HCT116 (cell line): Measurements from ENCODE around the gene PLP1. TPM values are rescaled to one million over a fixed set of nuclear protein-coding genes. Genes with fewer than 3 reads are reported as not detected.

Source experiments
- ATAC-seq: fragments of 200-7000 bp; cut with Tn5 transposase; 2 replicates; pipeline ENCODE4 v1.9.1; 2020; ENCODE audit warnings: mild to moderate bottlenecking, moderate library complexity
- BruUV-seq: library from RNA; stranded (reverse); fragments of 400-500 nt; replicated peaks from 2 replicates; lab custom pipeline; 2021; lab: Mats Ljungman, UMichigan
- CTCF ChIA-PET: fragments of 300-600 bp; sonication (Branson Sonifier 250); formaldehyde crosslinking; loops from one replicate; lab custom pipeline; 2021; ENCODE audit warnings: antibody characterized with exemption; lab: Charles Lee
- POLR2A ChIA-PET: fragments of 300-600, 350-600 bp; sonication (Branson Sonifier 250); formaldehyde crosslinking; loops from one replicate; lab custom pipeline; 2021; ENCODE audit warnings: antibody characterized with exemption; lab: Charles Lee
- RAD21 ChIA-PET, 2 experiments: fragments of 300-600 bp; sonication (Branson Sonifier 250); formaldehyde crosslinking; loops; one replicate each; lab custom pipeline; 2023; ENCODE audit warnings: low total read pairs in 2 of 2; ENCODE audit not compliant: uncharacterized antibody in 2 of 2, unreplicated experiment in 2 of 2, low non-redundant PET in 1 of 2; lab: Charles Lee
- DNase-seq: peaks from one replicate; pipeline ENCODE4 v3.0.0-alpha.2; 2010; ENCODE audit warnings: low read depth, low spot score
- H2AFZ ChIP-seq: fragments of 200-600 bp; shearing (Covaris generic), sonication (generic); 2 replicates; pipeline ENCODE4 v1.6.1; 2017; ENCODE audit warnings: low read depth, mixed run types, mixed read lengths, antibody characterized with exemption, low read length; ENCODE audit not compliant: poor library complexity, severe bottlenecking
- H3K27ac ChIP-seq: 2 replicates; pipeline ENCODE4 v1.5.1; 2012; ENCODE audit warnings: low read depth, low read length
- H3K27me3 ChIP-seq: fragments of 200-600 bp; sonication (generic); 2 replicates; pipeline ENCODE4 v1.6.1; 2016; ENCODE audit warnings: mixed run types, low read length, mixed read lengths; ENCODE audit not compliant: insufficient read depth
- H3K36me3 ChIP-seq, 2 experiments: fragments of 200-500 bp in 1 of 2; fragments of 200-600 bp in 1 of 2; sonication (Bioruptor generic) in 1 of 2; sonication (generic) in 1 of 2; 2 replicates each; pipeline versions ENCODE4 v1.5.1 to v1.6.1; 2014 to 2016; ENCODE audit warnings: low read length in 2 of 2, inconsistent platforms in 1 of 2, mixed read lengths in 1 of 2, mixed run types in 1 of 2; ENCODE audit not compliant: insufficient read depth in 2 of 2, control insufficient read depth in 1 of 2
- H3K4me1 ChIP-seq, 2 experiments: fragments of 200-600 bp in 1 of 2; sonication (generic) in 1 of 2; 2 replicates each; pipeline versions ENCODE4 v1.5.1 to v1.6.1; 2012 to 2017; ENCODE audit warnings: low read length in 2 of 2, inconsistent platforms in 1 of 2, mild to moderate bottlenecking in 1 of 2, mixed read lengths in 1 of 2, mixed run types in 1 of 2, moderate library complexity in 1 of 2; ENCODE audit not compliant: insufficient read depth in 2 of 2, control insufficient read depth in 1 of 2
- H3K4me2 ChIP-seq: fragments of 200-600 bp; sonication (generic); 2 replicates; pipeline ENCODE4 v1.6.1; 2017; ENCODE audit warnings: mixed run types, low read length, mixed read lengths
- H3K4me3 ChIP-seq, 2 experiments: fragments of 200-600 bp in 1 of 2; sonication (generic) in 1 of 2; replicated peaks in 1 of 2; 2 replicates each; pipeline ENCODE4 v1.5.1; 2011 to 2016; ENCODE audit warnings: low read length in 2 of 2, control low read depth in 1 of 2, low read depth in 1 of 2, mild to moderate bottlenecking in 1 of 2, mixed read lengths in 1 of 2, mixed run types in 1 of 2
- H3K79me2 ChIP-seq: fragments of 200-600 bp; sonication (generic); 2 replicates; pipeline ENCODE4 v1.6.1; 2017; ENCODE audit warnings: mild to moderate bottlenecking, mixed run types, low read length, moderate library complexity, mixed read lengths; ENCODE audit not compliant: insufficient read depth
- H3K9ac ChIP-seq: fragments of 200-600 bp; sonication (generic); 2 replicates; pipeline ENCODE4 v1.6.1; 2016; ENCODE audit warnings: low read length, mixed read lengths
- H3K9me2 ChIP-seq: fragments of 200-600 bp; sonication (generic), shearing (Covaris generic); 2 replicates; pipeline ENCODE4 v1.6.1; 2017; ENCODE audit warnings: mixed run types, mild to moderate bottlenecking, moderate library complexity; ENCODE audit not compliant: insufficient read depth
- H3K9me3 ChIP-seq, 2 experiments: fragments of 200-500 bp in 1 of 2; fragments of 200-600 bp in 1 of 2; sonication (Bioruptor generic) in 1 of 2; sonication (generic) in 1 of 2; 2 replicates each; pipeline ENCODE4 v1.6.1; 2014 to 2017; ENCODE audit warnings: low read length in 2 of 2, mixed read lengths in 2 of 2, inconsistent platforms in 1 of 2, low read depth in 1 of 2, mild to moderate bottlenecking in 1 of 2, mixed run types in 1 of 2, moderate library complexity in 1 of 2; ENCODE audit not compliant: control insufficient read depth in 1 of 2, insufficient read depth in 1 of 2
- H4K20me1 ChIP-seq: fragments of 200-600 bp; sonication (generic), shearing (Covaris generic); 2 replicates; pipeline ENCODE4 v1.6.1; 2017; ENCODE audit warnings: mixed run types, mild to moderate bottlenecking, moderate library complexity; ENCODE audit not compliant: insufficient read depth
- CBX3 ChIP-seq: IDR thresholded peaks from 2 replicates; pipeline ENCODE4 v1.6.1; 2012; ENCODE audit warnings: low read depth
- ELF1 ChIP-seq: IDR thresholded peaks from 2 replicates; pipeline ENCODE4 v1.6.1; 2012; ENCODE audit warnings: low read depth, borderline replicate concordance
- EZH2phosphoT487 ChIP-seq: fragments of 200-600 bp; IDR thresholded peaks from 2 replicates; pipeline ENCODE4 v1.6.1; 2018; ENCODE audit warnings: antibody characterized with exemption, borderline replicate concordance
- JUND ChIP-seq: IDR thresholded peaks from 2 replicates; pipeline ENCODE4 v1.6.1; 2012
- POLR2A ChIP-seq: IDR thresholded peaks from 2 replicates; pipeline ENCODE4 v1.7.0; 2011; ENCODE audit warnings: borderline replicate concordance; ENCODE audit not compliant: insufficient read depth, insufficient read length; ENCODE audit errors: extremely low read depth
- POLR2AphosphoS5 ChIP-seq: IDR thresholded peaks from 2 replicates; pipeline ENCODE4 v1.6.1; 2011; ENCODE audit warnings: mild to moderate bottlenecking, low read depth, low read length, moderate library complexity
- RAD21 ChIP-seq: IDR thresholded peaks from 2 replicates; pipeline ENCODE4 v1.6.1; 2012; ENCODE audit warnings: low read depth, mild to moderate bottlenecking
- SIN3A ChIP-seq: IDR thresholded peaks from 2 replicates; pipeline ENCODE4 v1.6.1; 2012; ENCODE audit warnings: low read depth
- SRF ChIP-seq: IDR thresholded peaks from 2 replicates; pipeline ENCODE4 v1.6.1; 2012; ENCODE audit warnings: low read depth
- TCF7L2 ChIP-seq: IDR thresholded peaks from 2 replicates; pipeline ENCODE4 v1.7.0; 2011; ENCODE audit warnings: borderline replicate concordance, inconsistent platforms; ENCODE audit not compliant: insufficient read depth, insufficient read length; ENCODE audit errors: extremely low read depth
- YY1 ChIP-seq: IDR thresholded peaks from 2 replicates; pipeline ENCODE4 v1.6.1; 2011; ENCODE audit warnings: low read length, low read depth, moderate library complexity, mild to moderate bottlenecking; ENCODE audit not compliant: insufficient replicate concordance; ENCODE audit errors: extremely low read depth
- ZFX ChIP-seq: fragments of 450-650 bp; IDR thresholded peaks from 2 replicates; pipeline ENCODE4 v1.6.1; 2017
- ZNF274 ChIP-seq: fragments of 200-500 bp; sonication (Bioruptor generic); IDR thresholded peaks from 2 replicates; pipeline ENCODE4 v1.6.1; 2014; ENCODE audit warnings: mild to moderate bottlenecking, low read depth, low read length, inconsistent platforms
- intact Hi-C: fragments of 100-400 bp; cut with micrococcal nuclease; formaldehyde crosslinking; loops from 2 replicates; pipeline ENCODE4 v1.10.0; 2022
- total RNA-seq: library from RNA; stranded (reverse); gene quantifications from one replicate; pipeline ENCODE4 v1.2.1, GENCODE V29; 2021; ENCODE audit not compliant: unreplicated experiment
- TF ChIP-seq, protein P1 (sequence below): IDR thresholded peaks from 2 replicates; pipeline ENCODE4 v1.6.1; 2012
- TF ChIP-seq, protein P2 (sequence below): IDR thresholded peaks from 2 replicates; pipeline ENCODE4 v1.6.1; 2011; ENCODE audit warnings: mild to moderate bottlenecking, low read length, moderate library complexity; ENCODE audit not compliant: insufficient replicate concordance; ENCODE audit errors: extremely low read depth
- TF ChIP-seq, protein P3 (sequence below): IDR thresholded peaks from 2 replicates; pipeline ENCODE4 v1.6.1; 2012; ENCODE audit warnings: low read depth
- TF ChIP-seq, protein P4 (sequence below), 3 experiments: fragments of 200-600 bp in 1 of 3; sonication (generic) in 1 of 3; IDR thresholded peaks in 2 of 3; conservative IDR thresholded peaks in 1 of 3; 2 replicates each; pipeline ENCODE4 v1.5.1; 2012 to 2017; ENCODE audit warnings: low read depth in 2 of 3, low read length in 2 of 3, antibody characterized with exemption in 1 of 3, borderline replicate concordance in 1 of 3, control low read depth in 1 of 3, mild to moderate bottlenecking in 1 of 3, mixed read lengths in 1 of 3, mixed run types in 1 of 3, moderate library complexity in 1 of 3; ENCODE audit not compliant: insufficient read depth in 1 of 3

The PLP1 gene
- total RNA-seq, 1 experiment from 2014 or later, result not detected

DNA sequence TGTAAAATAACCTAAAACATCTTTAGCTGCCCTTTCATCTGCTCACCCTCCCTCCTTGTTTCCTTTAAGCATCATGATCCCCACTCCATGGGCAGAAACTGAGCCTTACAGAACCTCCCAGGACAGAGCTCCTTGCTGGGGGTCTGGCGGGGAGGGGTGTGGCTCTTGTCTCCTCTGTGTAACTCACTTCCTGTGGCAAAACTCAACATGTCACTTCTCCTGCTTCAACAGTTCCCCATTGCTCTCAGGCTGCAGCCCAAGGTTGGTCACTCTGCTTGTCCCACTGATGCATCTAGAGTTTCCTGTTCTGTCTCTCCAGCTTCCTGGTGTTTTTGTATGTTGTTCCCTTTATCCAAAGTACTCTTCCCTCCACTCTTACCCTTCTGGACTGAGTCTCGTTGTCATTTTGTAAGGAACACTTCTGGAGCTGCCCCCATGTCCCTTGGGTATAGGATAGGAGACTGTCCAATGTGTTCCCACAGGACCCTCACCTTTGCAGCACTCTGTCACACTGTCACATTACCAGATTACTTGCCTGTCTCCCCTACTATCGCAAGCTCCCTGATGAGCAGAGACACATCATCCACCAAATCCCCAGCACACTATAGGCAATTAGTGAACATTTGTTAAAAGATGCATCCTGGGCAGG is 46.4 kb upstream of the PLP1 start:
- Histone ChIP-seq H3K4me3 (no peak overlapping the region), H3K36me3 (no peaks in the 10 kb centered on the region), H3K9me3 (no peaks in the 10 kb centered on the region), H3K27me3 (peaks cover 15% of the 10 kb centered on the region), H2AFZ (no peak overlapping the region), H3K4me1 (no peaks in the 10 kb centered on the region), H3K4me2 (no peak overlapping the region), H3K9me2 (no peaks in the 10 kb centered on the region), H4K20me1 (no peaks in the 10 kb centered on the region), H3K9ac (no peak overlapping the region), H3K27ac (no peak overlapping the region), H3K79me2 (no peaks in the 10 kb centered on the region)
- intact Hi-C loops, result no loop called here
- ChIA-PET CTCF (interaction anchor here (1.4 kb wide), 1 partner anchor 18 kb away, joined by 3 read pairs; no protein-coding TSS in a partner anchor), POLR2A (no interaction called here), RAD21 (no interaction called here)
- DNase-seq, result no peak
- BruUV-seq, result no TSS peak
- no peak for ATAC-seq
- no peak for TF ChIP-seq ZNF274
- no peak for TF ChIP-seq POLR2A
- TF ChIP-seq CBX3, result no peak
- no peak for TF ChIP-seq ELF1
- no peak for TF ChIP-seq SRF
- no peak for TF ChIP-seq YY1
- TF ChIP-seq JUND, result no peak
- TF ChIP-seq, protein P1, sequence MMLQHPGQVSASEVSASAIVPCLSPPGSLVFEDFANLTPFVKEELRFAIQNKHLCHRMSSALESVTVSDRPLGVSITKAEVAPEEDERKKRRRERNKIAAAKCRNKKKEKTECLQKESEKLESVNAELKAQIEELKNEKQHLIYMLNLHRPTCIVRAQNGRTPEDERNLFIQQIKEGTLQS, result no peak
- TF ChIP-seq, protein P2, sequence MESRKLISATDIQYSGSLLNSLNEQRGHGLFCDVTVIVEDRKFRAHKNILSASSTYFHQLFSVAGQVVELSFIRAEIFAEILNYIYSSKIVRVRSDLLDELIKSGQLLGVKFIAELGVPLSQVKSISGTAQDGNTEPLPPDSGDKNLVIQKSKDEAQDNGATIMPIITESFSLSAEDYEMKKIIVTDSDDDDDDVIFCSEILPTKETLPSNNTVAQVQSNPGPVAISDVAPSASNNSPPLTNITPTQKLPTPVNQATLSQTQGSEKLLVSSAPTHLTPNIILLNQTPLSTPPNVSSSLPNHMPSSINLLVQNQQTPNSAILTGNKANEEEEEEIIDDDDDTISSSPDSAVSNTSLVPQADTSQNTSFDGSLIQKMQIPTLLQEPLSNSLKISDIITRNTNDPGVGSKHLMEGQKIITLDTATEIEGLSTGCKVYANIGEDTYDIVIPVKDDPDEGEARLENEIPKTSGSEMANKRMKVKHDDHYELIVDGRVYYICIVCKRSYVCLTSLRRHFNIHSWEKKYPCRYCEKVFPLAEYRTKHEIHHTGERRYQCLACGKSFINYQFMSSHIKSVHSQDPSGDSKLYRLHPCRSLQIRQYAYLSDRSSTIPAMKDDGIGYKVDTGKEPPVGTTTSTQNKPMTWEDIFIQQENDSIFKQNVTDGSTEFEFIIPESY, result no peak
- no peak for TF ChIP-seq POLR2AphosphoS5
- TF ChIP-seq, protein P3, sequence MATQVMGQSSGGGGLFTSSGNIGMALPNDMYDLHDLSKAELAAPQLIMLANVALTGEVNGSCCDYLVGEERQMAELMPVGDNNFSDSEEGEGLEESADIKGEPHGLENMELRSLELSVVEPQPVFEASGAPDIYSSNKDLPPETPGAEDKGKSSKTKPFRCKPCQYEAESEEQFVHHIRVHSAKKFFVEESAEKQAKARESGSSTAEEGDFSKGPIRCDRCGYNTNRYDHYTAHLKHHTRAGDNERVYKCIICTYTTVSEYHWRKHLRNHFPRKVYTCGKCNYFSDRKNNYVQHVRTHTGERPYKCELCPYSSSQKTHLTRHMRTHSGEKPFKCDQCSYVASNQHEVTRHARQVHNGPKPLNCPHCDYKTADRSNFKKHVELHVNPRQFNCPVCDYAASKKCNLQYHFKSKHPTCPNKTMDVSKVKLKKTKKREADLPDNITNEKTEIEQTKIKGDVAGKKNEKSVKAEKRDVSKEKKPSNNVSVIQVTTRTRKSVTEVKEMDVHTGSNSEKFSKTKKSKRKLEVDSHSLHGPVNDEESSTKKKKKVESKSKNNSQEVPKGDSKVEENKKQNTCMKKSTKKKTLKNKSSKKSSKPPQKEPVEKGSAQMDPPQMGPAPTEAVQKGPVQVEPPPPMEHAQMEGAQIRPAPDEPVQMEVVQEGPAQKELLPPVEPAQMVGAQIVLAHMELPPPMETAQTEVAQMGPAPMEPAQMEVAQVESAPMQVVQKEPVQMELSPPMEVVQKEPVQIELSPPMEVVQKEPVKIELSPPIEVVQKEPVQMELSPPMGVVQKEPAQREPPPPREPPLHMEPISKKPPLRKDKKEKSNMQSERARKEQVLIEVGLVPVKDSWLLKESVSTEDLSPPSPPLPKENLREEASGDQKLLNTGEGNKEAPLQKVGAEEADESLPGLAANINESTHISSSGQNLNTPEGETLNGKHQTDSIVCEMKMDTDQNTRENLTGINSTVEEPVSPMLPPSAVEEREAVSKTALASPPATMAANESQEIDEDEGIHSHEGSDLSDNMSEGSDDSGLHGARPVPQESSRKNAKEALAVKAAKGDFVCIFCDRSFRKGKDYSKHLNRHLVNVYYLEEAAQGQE, result no peak
- no peak for TF ChIP-seq TCF7L2
- TF ChIP-seq, protein P4, sequence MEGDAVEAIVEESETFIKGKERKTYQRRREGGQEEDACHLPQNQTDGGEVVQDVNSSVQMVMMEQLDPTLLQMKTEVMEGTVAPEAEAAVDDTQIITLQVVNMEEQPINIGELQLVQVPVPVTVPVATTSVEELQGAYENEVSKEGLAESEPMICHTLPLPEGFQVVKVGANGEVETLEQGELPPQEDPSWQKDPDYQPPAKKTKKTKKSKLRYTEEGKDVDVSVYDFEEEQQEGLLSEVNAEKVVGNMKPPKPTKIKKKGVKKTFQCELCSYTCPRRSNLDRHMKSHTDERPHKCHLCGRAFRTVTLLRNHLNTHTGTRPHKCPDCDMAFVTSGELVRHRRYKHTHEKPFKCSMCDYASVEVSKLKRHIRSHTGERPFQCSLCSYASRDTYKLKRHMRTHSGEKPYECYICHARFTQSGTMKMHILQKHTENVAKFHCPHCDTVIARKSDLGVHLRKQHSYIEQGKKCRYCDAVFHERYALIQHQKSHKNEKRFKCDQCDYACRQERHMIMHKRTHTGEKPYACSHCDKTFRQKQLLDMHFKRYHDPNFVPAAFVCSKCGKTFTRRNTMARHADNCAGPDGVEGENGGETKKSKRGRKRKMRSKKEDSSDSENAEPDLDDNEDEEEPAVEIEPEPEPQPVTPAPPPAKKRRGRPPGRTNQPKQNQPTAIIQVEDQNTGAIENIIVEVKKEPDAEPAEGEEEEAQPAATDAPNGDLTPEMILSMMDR (IDR thresholded peaks at IDR 0.05 in 2 of 3, conservative IDR thresholded peaks at IDR 0.05 in 1 of 3; ENCODE audit: borderline replicate concordance in 1 of 3, insufficient read depth in 1 of 3, low read depth in 2 of 3, low read length in 2 of 3), result no peak
- TF ChIP-seq RAD21, result no peak
- no peak for TF ChIP-seq SIN3A
- no peak for TF ChIP-seq EZH2phosphoT487
- no peak for TF ChIP-seq ZFX
